Astrocyte (in vitro differentiated cells and primary cell): Measurements from ENCODE around the gene TLX2. TPM values are rescaled to one million over a fixed set of nuclear protein-coding genes. Genes with fewer than 3 reads are reported as not detected.

ENCODE experiments used
- DNase-seq: peaks from one replicate; pipeline ENCODE4 v3.0.0-alpha.2; 2010; ENCODE audit warnings: low read depth
- FAIRE-seq: peaks from 2 replicates; lab custom pipeline; 2011; peaks lifted over from hg19 to GRCh38; lab: Jason Lieb, UNC
- H2AFZ ChIP-seq: 2 replicates; pipeline ENCODE4 v1.6.0; 2012; ENCODE audit warnings: low read depth, low read length, inconsistent platforms
- H3K27ac ChIP-seq: 2 replicates; pipeline ENCODE4 v1.5.1; 2011; ENCODE audit warnings: low read depth, low read length, inconsistent platforms
- H3K27me3 ChIP-seq: 2 replicates; pipeline ENCODE4 v1.6.0; 2011; ENCODE audit warnings: low read length, inconsistent platforms; ENCODE audit not compliant: insufficient read depth
- H3K36me3 ChIP-seq: 2 replicates; pipeline ENCODE4 v1.5.1; 2011; ENCODE audit warnings: low read length, inconsistent platforms; ENCODE audit not compliant: insufficient read depth
- H3K4me1 ChIP-seq: 2 replicates; pipeline ENCODE4 v1.5.1; 2011; ENCODE audit warnings: low read length, inconsistent platforms; ENCODE audit not compliant: insufficient read depth
- H3K4me2 ChIP-seq: 2 replicates; pipeline ENCODE4 v1.6.0; 2012; ENCODE audit warnings: low read length, inconsistent platforms
- H3K4me3 ChIP-seq: 2 replicates; pipeline ENCODE4 v1.5.1; 2011; ENCODE audit warnings: low read depth, mild to moderate bottlenecking, low read length, inconsistent platforms; ENCODE audit not compliant: insufficient read depth
- H3K79me2 ChIP-seq: 2 replicates; pipeline ENCODE4 v1.6.0; 2012; ENCODE audit warnings: mild to moderate bottlenecking, low read length, inconsistent platforms; ENCODE audit not compliant: insufficient read depth
- H3K9ac ChIP-seq: 2 replicates; pipeline ENCODE4 v1.6.0; 2012; ENCODE audit warnings: mild to moderate bottlenecking, low read length, inconsistent platforms
- H3K9me3 ChIP-seq: 2 replicates; pipeline ENCODE4 v1.5.1; 2012; ENCODE audit warnings: low read depth, mild to moderate bottlenecking, low read length, inconsistent platforms; ENCODE audit not compliant: insufficient read depth
- H4K20me1 ChIP-seq: 2 replicates; pipeline ENCODE4 v1.6.0; 2012; ENCODE audit warnings: low read length, inconsistent platforms; ENCODE audit not compliant: insufficient read depth
- H3K27ac Mint-ChIP-seq: one replicate; pipeline ENCODE4 v1.8.0; 2021; ENCODE audit warnings: mild to moderate bottlenecking, mixed read lengths; ENCODE audit not compliant: unreplicated experiment
- H3K27me3 Mint-ChIP-seq: one replicate; pipeline ENCODE4 v1.8.0; 2021; ENCODE audit warnings: low read depth, mixed read lengths; ENCODE audit not compliant: unreplicated experiment
- H3K36me3 Mint-ChIP-seq: one replicate; pipeline ENCODE4 v1.8.0; 2021; ENCODE audit warnings: low read depth, mixed read lengths; ENCODE audit not compliant: unreplicated experiment
- H3K4me1 Mint-ChIP-seq: one replicate; pipeline ENCODE4 v1.8.0; 2021; ENCODE audit warnings: low read depth, mixed read lengths; ENCODE audit not compliant: unreplicated experiment
- H3K4me3 Mint-ChIP-seq: one replicate; pipeline ENCODE4 v1.8.0; 2021; ENCODE audit warnings: mild to moderate bottlenecking, moderate library complexity, mixed read lengths; ENCODE audit not compliant: unreplicated experiment
- H3K9me3 Mint-ChIP-seq: one replicate; pipeline ENCODE4 v1.8.0; 2021; ENCODE audit warnings: mild to moderate bottlenecking, mixed read lengths; ENCODE audit not compliant: unreplicated experiment
- EZH2 ChIP-seq: IDR thresholded peaks from 2 replicates; pipeline ENCODE4 v1.6.1; 2012; ENCODE audit warnings: mild to moderate bottlenecking, low read length, inconsistent platforms; ENCODE audit not compliant: insufficient read depth
- total RNA-seq: library from RNA; stranded (reverse); gene quantifications from 2 replicates; pipeline ENCODE4 v1.2.1, GENCODE V29; 2021
- TF ChIP-seq, protein P1 (sequence below): IDR thresholded peaks from 2 replicates; pipeline ENCODE4 v1.5.1; 2011; ENCODE audit warnings: low read depth, mild to moderate bottlenecking, inconsistent platforms, low read length, moderate library complexity; ENCODE audit not compliant: insufficient read depth

Gene TLX2
- total RNA-seq, 1 donor from 2014 or later: not detected

DNA sequence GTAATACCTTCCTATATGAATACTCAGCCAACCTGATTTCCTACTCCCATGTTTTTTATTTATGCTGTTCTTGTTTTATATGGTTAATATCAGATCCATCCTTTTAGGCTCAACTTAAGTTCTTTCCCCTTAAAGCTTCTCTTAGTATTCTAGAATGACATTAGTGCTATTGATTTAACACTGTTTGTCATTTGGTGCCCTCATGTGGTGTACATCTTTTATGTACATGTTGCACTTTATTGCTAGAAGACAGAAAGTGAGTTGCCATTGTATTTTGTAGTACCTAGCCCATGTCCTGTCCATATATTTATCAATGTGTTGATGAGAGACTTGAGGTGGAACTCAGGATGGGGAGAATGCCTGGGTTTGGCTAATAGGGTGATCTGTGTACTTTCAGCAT, 18.0 kb downstream of the TLX2 start:
- no peaks in the 10 kb centered on the region for H3K27me3 ChIP-seq
- TF ChIP-seq EZH2: no peak
- TF ChIP-seq, protein P1, sequence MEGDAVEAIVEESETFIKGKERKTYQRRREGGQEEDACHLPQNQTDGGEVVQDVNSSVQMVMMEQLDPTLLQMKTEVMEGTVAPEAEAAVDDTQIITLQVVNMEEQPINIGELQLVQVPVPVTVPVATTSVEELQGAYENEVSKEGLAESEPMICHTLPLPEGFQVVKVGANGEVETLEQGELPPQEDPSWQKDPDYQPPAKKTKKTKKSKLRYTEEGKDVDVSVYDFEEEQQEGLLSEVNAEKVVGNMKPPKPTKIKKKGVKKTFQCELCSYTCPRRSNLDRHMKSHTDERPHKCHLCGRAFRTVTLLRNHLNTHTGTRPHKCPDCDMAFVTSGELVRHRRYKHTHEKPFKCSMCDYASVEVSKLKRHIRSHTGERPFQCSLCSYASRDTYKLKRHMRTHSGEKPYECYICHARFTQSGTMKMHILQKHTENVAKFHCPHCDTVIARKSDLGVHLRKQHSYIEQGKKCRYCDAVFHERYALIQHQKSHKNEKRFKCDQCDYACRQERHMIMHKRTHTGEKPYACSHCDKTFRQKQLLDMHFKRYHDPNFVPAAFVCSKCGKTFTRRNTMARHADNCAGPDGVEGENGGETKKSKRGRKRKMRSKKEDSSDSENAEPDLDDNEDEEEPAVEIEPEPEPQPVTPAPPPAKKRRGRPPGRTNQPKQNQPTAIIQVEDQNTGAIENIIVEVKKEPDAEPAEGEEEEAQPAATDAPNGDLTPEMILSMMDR: peak; percentile 7
- H3K36me3 ChIP-seq: peaks cover 20% of the 10 kb centered on the region
- H3K9me3 ChIP-seq: no peaks in the 10 kb centered on the region
- H3K4me3 ChIP-seq: no peak overlapping the region
- H4K20me1 ChIP-seq: peaks cover 36% of the 10 kb centered on the region
- H3K4me2 ChIP-seq: no peak overlapping the region
- DNase-seq (no peak), FAIRE-seq (no peak)
- H3K27ac Mint-ChIP-seq: no peak overlapping the region
- peaks cover 37% of the 10 kb centered on the region for H3K79me2 ChIP-seq
- peaks cover 13% of the 10 kb centered on the region for H3K4me1 Mint-ChIP-seq
- no peaks in the 10 kb centered on the region for H3K9me3 Mint-ChIP-seq
- no peak overlapping the region for H3K27ac ChIP-seq
- H3K27me3 Mint-ChIP-seq: no peaks in the 10 kb centered on the region
- H3K9ac ChIP-seq: no peak overlapping the region
- H3K36me3 Mint-ChIP-seq: peaks cover 10% of the 10 kb centered on the region
- H3K4me1 ChIP-seq: peaks cover 19% of the 10 kb centered on the region
- H2AFZ ChIP-seq: no peak overlapping the region
- no peak overlapping the region for H3K4me3 Mint-ChIP-seq

DNA sequence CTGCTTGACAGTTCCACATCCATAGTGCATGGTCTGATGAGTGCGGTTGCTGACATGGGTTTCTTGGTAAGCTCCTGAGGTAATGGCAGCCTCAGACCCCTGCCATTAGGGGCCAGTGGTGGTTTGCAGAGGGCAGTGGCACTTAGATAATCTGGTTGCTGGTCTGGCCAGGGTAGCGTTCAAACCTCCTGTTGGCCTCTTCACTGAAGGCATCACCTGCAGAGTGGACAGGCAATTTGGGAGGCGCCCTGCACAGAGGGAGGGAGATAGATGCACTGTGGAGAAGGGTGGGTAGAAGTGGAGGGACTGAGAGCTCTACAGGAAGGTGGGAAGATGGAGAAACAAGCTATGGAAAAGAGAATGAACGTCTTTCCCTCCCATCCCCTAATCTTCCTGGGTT, 19.2 kb downstream of the TLX2 start:
- Mint-ChIP-seq H3K4me1 (peaks cover 8% of the 10 kb centered on the region), H3K27ac (no peak overlapping the region), H3K9me3 (no peaks in the 10 kb centered on the region), H3K27me3 (no peaks in the 10 kb centered on the region), H3K4me3 (peak overlapping the region; percentile 1), H3K36me3 (peaks cover 10% of the 10 kb centered on the region)
- Histone ChIP-seq H4K20me1 (peaks cover 24% of the 10 kb centered on the region), H3K9ac (no peak overlapping the region), H2AFZ (no peak overlapping the region), H3K36me3 (peaks cover 11% of the 10 kb centered on the region), H3K79me2 (peaks cover 25% of the 10 kb centered on the region), H3K27me3 (no peaks in the 10 kb centered on the region), H3K4me3 (no peak overlapping the region), H3K4me1 (peaks cover 13% of the 10 kb centered on the region), H3K9me3 (no peaks in the 10 kb centered on the region), H3K4me2 (no peak overlapping the region), H3K27ac (no peak overlapping the region)
- FAIRE-seq (no peak), DNase-seq (no peak)
- TF ChIP-seq, protein P1: no peak
- no peak for TF ChIP-seq EZH2

DNA sequence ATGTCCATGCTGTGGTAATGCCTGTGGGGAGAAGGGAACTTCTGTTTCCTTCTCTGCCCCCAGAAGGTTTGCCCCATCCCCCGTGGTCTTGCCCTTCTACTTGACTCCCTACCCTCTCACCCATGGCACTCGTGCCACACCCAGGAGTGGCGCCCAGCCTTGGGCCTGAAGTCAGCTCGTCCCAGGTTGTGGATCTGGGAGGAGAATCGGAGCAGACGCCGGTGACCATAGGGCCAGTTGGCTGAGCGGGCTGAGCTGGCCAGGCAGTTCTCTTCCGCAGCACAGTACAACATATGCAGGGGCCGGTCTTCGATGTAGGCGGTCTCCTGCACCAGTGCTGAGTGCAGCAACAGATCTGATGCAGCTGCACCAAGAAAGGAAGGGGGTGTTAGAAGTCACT, 20.2 kb downstream of the TLX2 start:
- Mint-ChIP-seq H3K27me3 (peaks cover 3% of the 10 kb centered on the region), H3K4me3 (no peak overlapping the region), H3K36me3 (peaks cover 10% of the 10 kb centered on the region), H3K9me3 (no peaks in the 10 kb centered on the region), H3K4me1 (peaks cover 8% of the 10 kb centered on the region), H3K27ac (no peak overlapping the region)
- Histone ChIP-seq H4K20me1 (peaks cover 19% of the 10 kb centered on the region), H3K4me1 (peaks cover 8% of the 10 kb centered on the region), H3K79me2 (peaks cover 15% of the 10 kb centered on the region), H3K4me2 (no peak overlapping the region), H3K27me3 (no peaks in the 10 kb centered on the region), H3K36me3 (peaks cover 11% of the 10 kb centered on the region), H3K9me3 (no peaks in the 10 kb centered on the region), H3K9ac (no peak overlapping the region), H3K27ac (no peak overlapping the region), H2AFZ (no peak overlapping the region), H3K4me3 (no peak overlapping the region)
- DNase-seq (no peak), FAIRE-seq (no peak)
- TF ChIP-seq, protein P1: no peak
- TF ChIP-seq EZH2: no peak
